HG02852 (cell line): ENCODE results near the gene CCSER1.
"Not testable (repeated sequence)": the region's sequence is repeated elsewhere in the genome, so short reads cannot be mapped to it uniquely, and the experiment has no call there.

Source experiments
- ATAC-seq: cut with Tn5 transposase; IDR thresholded peaks from one replicate; pipeline ENCODE4 v1.9.1; 2021; ENCODE audit warnings: mild to moderate bottlenecking, moderate library complexity; ENCODE audit not compliant: unreplicated experiment

The CCSER1 gene

DNA sequence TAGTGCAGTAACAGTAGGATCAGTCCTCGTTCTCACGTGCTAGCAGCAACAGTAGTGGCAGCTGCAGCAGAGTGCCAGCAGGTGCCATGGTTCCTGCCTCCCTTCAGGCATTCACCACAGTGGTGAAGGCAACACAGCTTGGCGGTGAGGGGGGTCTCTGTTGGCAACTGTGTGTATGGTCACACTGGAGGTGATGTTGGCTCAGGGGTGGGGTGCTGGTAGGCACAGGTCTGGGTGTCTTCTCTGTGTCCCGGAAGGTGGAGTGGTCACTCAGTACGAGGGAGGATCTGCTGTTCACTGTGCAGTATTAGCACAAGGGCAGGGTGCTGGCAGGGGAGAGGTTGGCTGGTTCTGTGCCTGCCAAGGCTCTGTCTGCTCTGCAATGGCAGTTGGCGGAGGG is 671.8 kb downstream of the CCSER1 start:
- no peak for ATAC-seq

DNA sequence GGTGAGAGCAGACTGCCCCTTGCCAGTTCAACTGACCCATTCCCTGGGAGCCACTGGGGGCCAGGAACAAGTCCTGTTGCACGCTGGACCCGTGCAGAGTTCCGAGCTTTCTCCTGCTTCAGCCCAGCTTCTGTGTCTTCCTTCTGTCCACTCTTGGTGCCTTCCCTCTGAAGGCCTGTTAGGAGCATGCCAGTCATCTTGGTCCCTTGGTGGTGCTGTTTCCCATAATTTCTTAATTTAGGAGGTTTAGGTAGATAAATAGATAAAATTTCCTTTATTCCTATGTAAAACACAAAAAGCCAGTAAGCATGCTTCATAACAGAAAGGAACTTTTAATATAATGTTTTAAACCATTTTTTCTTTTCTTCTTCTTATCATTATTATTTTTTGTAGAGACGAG is 672.7 kb downstream of the CCSER1 start:
- ATAC-seq, result no peak

DNA sequence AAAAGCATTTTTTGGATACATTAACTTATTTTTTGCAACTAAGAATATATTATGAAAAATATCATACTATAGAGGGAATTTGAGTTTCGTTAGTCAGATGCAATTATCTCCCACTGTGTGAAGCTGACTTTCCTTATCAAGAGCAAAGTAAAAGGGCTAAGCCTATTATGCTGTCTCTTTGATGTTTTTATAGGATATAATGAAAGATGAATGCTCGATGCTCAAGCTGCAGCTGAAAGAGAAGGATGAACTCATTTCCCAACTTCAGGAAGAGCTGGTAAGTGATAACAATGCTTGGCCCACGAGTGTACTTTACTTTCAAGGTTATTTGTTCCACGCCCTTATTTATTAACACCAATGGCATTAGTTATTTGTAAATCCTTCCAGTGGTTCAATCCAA is 688.4 kb downstream of the CCSER1 start:
- no peak for ATAC-seq

DNA sequence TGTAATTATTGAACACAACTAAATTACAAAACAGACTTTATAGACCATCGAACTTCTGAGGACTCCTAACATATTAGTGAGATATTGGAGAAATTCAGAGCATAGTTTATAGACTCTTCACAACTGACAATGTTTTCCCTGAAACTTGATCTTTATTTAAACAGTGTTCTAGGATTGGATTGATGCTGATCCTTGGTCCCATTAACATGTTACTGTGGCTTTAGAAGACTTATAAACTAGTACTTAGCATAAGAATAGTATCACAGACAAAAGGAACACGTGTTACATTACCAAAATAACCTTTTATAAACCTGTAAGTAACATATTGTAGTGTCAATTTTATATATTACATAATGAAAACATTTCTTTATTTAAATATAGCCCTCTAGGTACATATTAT is 689.6 kb downstream of the CCSER1 start:
- no peak for ATAC-seq

DNA sequence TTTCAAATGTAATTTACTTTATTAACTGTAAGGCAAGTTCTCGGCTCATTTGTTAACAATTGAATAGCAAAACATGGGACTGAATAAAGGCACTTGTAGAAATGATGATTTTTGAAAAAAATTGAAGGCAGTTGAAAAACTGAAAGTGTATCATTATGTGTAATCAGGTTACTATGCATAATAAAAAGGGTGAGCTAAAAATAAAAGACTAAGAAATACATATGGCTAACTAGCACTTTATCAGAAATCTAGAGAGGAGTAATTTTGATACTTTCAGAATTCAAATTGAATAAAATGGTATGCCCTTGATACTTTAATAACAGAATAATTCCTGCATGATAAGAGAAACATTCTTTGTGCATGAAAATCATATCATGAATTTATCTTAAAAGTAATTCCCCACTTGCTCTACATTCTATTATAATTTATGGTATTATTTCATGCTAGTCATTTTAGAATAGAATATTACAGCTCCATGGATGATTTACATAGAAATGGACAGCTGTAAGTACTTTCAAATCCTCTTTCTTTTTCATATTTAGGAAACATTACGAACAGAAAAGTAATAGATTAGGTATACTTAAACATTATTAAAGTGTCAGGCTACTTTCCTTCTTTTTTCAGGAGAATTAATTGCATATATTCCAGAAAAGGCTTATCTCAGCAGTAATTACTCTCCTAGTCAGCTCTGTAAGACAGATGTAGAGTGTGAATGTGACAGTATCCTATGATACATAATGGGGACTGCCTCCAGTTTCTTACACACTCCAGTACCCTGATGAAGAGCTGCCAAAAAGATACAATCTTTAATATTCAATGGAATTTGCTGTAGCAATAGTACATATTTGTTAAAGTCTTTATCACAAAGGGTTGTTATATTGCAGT is 697.3 kb downstream of the CCSER1 start:
- no peak for ATAC-seq

DNA sequence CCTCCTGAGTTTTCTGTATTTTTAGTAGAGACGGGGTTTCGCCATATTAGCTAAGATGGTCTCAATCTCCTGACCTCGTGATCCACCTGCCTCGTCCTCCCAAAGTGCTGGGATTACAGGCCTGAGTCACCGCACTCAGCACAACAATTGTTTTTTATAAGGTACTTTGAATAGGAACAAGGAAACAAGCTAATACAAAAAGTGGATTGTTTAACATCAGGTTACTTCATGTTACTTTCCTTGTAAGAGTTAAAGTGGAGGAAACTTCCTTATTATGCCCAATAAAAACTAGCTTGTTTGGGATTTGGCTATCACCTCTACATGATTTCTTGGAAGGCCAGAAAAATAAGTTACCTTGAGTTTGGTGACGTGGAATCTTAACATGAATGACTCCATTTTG is 698.7 kb downstream of the CCSER1 start:
- ATAC-seq, result no peak

DNA sequence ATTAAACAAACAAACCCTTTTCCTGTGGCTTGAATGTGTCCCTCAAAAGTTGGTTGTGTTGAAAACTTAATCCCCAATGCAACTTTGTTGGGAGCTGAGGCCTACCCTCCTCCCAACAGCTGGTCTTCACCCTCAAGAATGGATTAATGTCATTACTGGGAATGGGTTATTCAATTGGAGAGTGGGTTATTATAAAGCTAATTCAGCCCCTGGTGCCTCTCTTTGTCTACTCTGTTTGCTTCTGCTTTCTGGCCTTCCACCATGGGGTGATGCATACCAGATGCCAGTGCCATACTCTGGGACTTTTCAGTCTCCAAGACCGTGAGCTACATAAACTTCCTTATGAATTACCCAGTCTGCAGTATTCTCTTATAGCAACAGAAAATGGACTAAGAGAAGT is 706.5 kb downstream of the CCSER1 start:
- no peak for ATAC-seq

DNA sequence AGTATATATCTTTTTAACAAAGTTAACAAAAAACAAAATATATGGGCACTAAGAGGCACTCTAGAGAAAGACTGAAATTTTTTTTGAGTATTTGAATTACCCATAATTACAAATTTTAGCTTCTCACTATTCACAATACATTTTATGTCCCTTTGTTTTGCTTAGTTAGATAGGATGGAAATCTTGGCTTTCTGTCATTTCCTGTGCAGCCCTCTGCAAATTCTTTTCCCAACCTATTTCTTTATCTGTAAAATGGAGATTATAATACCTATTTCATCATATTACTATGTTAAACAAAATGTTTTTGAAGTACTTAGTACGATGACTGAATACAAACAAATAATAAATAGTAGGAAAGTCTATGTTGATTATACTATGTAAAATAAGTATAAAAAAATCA is 710.0 kb downstream of the CCSER1 start:
- ATAC-seq, result no peak

DNA sequence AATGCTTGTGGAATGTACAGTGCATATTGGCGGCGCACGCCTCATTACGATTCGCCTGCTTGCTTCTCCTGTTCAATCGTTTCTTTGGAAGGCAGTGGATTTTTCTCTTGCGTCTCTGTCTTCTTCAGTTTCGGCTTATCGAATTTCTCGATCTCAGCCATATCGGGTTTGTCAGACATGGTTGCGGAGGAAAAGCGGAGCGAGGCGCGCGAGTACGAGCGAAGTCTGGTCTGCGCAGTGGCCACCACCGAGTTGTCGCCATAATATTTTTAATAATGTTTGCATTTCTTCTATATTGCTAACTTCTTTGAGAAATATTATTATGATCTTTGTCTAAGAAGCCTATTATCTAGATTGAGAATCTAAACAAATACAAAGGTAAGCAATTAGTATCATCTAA is 711.7 kb downstream of the CCSER1 start:
- ATAC-seq, result not testable (repeated sequence)

DNA sequence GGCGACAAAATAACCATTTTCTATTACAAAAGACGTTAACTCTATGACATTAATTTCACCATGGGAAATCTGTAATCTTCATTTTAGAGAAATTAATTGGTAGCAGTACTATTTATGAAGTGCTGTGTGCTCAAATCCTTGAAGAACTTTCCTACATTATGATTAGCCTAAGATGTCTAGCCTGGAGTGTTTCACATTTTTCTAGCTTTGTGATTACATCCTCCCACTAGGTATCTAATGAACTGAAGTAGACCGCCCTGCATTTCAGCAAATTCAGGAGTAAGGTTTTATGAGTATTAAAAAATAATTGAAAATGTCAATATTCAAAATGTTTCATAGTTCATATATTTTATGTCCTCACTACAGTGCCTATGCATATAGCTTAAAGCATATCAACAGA is 713.1 kb downstream of the CCSER1 start:
- ATAC-seq, result no peak

DNA sequence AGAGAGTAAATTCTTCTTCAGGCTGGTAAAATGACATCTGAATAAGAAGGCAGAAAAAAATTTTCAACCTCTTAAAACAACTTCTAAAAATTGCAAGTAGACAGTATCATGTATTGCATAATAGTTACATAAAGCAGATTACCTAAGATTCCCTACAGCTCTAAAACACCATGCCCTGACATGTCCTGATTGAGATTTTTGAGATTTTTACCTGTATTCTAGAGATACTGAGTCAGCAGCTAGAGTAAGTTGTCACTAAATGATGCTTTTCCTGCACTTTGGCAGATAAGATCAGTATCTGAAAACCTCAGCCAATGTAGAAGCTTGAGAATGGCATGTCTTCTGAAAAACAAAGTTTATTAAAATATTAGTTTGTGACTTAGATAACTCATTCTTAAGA is 713.6 kb downstream of the CCSER1 start:
- ATAC-seq, result no peak

DNA sequence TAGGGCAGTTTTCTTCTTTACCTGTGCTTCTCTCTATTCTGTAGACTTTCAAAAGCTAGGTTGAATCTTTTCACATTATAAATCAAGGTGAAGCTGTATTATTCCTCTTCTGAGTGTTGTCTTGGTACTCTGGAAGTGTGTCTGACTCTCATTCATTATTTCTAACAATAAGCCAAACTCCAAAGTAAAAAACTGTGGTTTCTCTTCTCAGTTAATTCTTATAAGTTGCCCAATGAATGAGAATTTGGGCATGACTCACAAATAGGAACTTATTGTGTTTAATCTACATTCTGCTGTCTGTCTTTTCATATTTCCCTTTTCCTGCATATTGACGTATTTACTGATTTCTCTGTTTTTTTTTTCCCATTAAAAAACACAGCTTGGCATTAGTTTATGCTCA is 714.5 kb downstream of the CCSER1 start:
- ATAC-seq, result no peak

DNA sequence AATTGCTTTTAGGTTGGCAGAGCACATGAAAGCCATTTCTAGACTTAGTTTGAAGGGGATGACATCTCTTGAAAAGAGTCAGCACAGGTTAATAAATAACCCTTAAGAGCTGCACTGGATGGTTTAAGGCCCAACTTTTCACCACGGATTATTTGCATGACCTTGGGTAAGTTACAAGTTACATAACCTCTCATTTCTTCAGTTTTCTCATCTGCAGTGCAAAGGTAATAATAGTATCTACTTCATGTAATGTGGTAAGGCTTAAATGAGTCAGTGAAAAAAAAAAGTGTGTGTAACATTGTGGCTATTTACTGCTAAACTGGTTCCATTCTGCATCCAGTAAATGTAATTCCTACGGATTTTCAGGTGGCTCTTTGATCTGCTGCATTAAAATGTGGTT is 715.8 kb downstream of the CCSER1 start:
- peak; percentile 97 for ATAC-seq

DNA sequence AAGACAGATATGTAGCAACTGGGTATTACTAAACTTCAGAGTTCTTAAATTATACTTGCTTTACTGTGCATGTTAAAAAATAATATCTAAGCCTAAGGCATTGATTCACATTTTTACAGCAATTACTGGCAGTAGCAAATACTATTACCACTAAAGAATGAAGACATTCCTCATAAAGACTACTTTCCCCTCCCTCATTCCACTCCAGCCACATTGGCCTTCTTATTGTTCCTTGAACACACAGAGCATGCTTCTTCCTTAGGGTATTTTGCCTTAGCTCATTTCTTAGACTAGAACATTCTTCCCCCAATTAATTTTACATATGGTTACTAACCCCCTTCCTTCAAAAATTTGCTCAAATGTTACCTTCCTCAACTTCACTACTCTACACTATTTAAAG is 717.0 kb downstream of the CCSER1 start:
- ATAC-seq, result no peak

DNA sequence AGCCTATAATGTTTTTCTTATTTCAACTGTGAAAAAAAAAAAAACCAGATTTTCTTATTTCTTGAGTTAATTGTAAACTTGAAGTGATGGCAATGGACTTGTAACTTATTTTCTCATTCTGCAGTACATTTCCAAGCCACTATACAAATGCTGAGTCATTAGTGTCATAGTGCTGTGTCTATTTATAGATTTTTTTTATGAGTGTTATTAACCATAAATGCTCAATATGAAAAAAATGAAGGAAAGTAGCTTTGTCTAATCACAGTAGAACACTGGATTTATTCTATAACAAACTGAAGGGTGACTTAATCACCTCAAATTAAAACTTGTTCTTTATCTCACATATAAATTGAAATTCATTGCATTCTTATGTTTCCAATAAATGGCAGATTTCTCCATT is 718.6 kb downstream of the CCSER1 start:
- no peak for ATAC-seq

DNA sequence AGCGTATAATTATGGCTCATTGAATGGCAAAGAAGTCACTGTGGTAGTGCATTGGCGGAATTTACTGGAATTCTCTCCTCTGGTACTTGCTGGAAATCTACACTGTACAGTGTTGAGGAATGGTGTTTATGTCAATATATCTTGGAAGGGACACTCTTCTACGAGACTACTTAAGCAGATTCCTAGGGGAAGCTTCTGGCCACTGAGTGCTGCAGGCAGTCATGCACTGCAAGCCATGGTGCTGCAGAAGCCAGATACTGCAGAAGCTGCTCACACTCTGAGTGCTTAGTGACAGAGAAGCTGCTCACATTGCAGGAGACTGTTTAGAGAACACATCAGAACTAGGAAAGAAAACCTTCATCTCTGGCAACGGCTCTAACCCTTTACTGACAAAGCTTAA is 725.0 kb downstream of the CCSER1 start:
- ATAC-seq, result no peak

DNA sequence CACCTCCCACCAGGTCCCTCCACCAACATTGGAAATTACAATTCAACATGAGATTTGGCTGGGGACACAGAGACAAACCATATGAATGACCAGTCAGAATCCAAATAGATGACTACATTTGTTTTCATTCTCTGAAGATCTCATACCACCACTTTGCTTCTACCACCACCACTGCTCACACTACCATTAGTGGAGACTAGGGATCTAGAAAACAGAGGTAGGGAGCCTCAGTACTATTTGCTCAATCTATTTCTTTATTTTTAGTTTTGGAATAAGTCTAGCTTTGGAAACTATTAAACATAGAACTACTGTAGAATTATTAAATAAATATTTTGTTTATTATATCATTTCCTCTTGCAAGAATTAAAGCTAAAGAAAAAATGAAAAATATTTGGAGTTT is 727.9 kb downstream of the CCSER1 start:
- no peak for ATAC-seq

DNA sequence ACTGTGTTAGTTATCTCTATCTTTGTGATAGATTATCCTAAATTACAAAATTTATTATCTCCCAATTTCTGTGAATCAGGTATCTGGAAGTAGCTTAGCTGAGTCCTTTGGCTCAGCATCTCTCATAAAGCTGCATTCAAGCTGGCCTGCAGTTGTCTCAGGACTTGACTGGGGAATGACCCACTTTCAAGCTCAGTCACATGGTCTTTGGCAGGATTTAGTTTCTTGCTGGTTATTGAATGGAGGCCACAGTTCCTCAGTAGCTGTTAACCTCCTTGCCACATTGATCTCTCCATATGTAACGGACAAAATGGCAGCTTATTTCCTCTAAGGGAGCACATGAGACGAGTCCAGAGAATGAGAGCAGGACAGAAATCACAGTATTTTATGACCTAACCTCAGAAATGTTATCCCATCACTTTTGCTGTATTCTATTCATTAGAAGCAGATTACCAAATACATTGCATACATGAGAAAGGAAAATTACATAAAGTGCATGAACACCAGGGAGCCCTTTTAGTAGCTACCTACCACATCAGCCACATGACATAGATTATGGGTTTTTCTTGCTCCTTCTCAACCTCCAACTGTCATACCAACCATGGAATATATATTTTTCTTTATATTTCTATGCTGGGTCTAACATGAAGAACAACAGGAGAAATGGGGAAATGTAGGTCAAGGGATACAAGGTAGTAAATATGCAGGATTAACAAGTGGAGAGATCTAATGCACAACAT is 730.1 kb downstream of the CCSER1 start:
- no peak for ATAC-seq

DNA sequence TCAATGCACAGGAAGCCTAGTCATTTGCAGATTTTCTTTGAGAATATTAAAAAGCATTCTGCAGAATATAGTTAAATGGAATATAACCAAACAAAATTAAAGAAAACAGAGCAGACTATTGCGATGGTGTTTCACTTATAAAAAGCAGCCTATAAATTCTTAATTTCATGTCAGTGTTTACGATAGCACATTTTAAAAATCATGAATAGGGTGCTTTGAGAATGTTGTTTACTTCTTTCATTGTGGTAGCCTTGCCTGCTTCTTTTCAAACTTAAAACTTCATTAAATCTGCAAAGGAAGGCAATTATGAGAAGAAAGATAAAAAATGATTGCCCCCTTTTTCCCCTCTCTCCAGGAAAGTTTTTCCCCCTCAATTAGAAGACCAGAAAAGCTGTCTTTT is 748.6 kb downstream of the CCSER1 start:
- no peak for ATAC-seq

DNA sequence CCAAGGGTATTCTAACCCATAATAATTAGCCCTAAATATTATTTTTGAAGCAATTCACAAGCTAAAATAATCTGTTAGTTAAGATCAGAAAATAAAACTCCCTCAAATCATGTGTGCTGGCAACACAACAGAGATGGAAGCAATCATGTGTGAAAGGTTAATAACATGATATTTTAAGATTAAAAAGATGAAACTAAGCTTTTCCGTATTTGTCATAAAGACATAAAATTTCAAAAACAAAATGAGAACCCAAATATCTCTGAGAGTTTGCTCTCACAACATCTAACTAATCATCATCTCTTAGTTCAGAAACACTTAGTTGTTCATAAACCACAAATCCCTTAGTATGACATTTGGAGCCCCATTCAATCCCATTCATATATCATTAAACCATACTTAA is 749.1 kb downstream of the CCSER1 start:
- no peak for ATAC-seq

DNA sequence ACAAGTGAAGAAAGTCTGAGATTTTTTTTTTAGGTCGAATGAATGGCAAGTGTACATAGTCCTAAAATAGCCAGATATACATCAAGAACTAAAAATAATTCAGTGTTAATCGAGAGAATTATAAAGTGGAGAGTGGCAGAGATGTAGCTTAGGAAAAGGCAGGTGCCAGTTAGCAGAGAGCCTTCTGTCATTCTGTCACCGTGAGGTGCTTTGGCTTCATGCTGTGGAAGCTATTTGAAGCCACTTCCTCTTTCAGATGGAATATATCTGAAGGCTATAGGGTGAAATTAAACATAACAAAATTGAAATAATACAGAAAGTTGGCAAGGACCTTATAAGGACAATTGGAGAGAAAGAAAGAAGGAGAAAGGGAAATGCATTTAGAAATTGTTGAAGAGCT is 756.3 kb downstream of the CCSER1 start:
- ATAC-seq, result no peak

DNA sequence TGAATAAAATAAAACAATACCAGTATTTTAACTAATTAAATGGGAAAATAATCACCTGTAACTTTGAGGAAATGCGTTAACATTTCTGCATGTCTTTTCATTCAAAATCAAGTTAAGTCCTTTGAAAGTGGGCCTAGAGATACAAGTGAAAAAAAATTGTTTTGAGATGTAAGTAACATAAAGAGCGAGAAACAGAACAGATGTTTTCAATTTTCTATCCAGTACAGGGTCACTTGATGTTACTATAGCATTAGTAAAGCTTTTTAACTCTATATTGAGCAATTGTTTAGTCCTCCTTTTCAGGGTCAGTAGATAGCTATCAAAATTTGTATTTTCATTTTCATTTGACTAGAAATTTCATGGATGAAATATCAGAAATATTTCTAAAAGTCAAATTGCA is 761.4 kb downstream of the CCSER1 start:
- no peak for ATAC-seq
